NCI-H748 treated with DMSO at 0.1 percent for 48 hours (cell line): ENCODE measurements around the gene SNAP47.

ENCODE experiments used
- DNase-seq: peaks from one replicate; lab custom pipeline; 2025; lab: John Stamatoyannopoulos, UW

The SNAP47 gene

DNA sequence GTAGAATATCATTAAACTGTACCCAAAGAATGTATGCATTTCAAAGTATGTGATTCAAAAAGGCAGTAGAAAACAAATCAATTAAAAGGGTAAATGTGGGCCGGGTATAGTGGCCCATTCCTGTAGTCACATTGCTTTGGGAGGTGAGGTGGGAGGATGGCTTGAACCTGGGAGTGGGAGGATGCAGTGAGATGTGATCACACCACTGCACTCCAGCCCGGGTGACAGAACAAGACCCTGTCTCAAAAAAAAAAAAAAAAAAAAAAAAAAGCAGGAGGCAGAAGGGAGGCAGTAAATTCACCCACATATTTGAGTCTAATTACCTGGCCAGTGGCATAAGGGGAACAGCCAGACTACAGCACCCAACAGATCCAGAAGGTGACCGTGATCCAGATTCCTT is 62.4 kb downstream of the SNAP47 start:
- no peak for DNase-seq

DNA sequence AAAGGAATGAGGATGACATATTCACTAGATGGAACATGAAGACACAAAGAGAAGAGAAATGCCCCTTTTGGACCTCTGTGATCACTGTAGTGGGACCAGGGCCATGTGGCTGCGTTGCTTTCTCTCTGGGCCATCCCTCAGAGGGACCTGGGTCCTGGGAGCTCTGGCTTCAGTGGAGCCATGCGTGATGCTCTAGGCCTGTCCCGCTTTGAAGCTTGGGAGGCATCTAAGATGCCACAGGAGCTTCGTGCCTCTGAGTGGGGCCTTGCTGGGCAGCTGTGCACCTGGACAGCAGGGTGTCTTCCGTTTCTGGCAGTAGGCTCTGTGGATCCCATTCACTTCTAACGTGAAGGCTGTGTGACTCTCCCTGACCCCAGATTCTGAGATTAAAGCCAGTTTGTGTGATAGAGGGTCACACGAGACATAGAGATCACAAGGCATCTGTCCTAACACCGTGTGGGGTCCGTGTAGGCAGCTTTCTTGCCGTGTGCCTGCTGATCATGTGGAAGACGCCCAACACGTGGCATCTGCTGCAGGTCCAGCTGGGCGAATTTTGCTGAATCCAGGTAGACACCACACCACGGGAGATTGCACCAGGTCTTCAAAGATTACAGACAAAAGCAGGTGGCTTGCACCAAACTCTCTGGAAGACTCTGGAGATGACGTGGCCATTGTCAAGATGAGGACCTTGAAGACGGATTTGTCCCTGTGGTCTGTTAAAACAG is 63.0 kb downstream of the SNAP47 start:
- no peak for DNase-seq

DNA sequence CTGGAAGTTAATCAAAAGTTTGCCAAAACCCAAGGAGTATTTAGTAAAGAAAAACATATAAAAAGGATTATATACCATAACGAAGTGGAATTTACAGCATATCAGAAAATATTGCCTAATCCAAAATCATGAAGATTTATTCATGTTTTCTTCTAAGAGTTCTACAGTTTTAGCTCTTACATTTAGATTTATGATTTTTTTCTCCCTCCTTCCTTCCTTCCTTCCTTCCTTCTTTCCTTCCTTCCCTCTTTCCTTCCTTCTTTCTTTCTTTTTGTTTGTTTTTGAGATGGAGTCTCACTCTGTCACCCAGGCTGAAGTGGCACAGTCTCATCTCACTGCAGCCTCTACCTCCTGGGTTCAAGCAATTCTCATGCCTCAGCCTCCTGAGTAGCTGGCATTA is 64.5 kb downstream of the SNAP47 start:
- DNase-seq = no peak

- DNase-seq = no peak
Observed at GRCh38 chr1:227803933-227804332, 68.7 kb downstream of the SNAP47 start.

DNA sequence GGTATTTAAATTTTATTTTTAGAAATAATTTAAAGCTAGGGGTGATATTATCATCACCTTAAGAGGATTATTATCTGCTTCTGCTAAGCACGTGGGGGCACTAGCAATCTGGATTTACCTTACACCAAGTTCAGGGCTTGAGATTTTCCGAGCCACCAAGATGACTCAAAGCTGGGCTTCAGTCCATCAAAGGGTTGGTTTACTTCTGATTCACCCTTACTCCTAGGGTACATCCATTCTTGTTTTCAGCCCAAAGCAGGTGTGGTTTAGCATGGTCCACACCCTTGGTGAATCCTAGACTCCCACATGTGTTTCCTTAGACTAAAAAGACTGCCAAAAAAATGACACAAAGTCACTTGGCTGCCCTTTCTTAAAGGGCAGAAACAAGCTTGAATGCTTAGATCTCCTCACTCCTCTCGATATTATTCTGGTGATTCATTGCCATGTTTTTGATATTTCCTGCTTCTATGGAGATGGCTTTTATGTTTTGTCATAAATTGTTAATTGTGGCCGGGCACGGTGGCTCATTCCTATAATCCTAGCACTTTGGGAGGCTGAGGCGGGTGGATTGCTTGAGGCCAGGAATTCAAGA is 70.5 kb downstream of the SNAP47 start:
- no peak for DNase-seq

GRCh38 chr1:227808566-227808965 is 73.3 kb downstream of the SNAP47 start:
- no peak for DNase-seq

DNA sequence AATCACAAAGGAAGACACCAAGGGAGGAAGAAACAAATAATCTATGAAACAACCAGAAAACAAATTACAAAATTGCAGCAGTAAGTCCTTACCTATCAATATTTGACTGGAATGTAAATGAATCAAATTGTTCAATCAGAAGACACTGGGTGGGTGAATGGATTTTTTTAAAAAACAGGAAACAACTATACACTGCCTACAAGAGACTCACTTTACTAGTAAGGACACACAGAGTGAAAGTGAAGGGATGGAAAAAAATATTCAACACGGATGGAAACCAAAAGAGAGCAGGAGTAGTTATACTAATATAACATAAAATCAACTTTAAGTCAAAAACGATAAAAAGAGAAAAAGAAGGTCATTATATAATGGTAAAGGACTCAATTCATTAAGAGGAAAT is 73.8 kb downstream of the SNAP47 start:
- no peak for DNase-seq

- no peak for DNase-seq
Observed at GRCh38 chr1:227813962-227814361, 78.7 kb downstream of the SNAP47 start.

- no peak for DNase-seq
Observed at GRCh38 chr1:227815468-227816409, 80.5 kb downstream of the SNAP47 start, which contains the start of gene PRSS38. Gene PRSS38, plus strand, starts transcription at chr1:227815675. Its CDS starts 42 bp downstream, at chr1:227815717.

- no peak for DNase-seq
Observed at GRCh38 chr1:227816750-227817446, 81.7 kb downstream of the SNAP47 start.

DNA sequence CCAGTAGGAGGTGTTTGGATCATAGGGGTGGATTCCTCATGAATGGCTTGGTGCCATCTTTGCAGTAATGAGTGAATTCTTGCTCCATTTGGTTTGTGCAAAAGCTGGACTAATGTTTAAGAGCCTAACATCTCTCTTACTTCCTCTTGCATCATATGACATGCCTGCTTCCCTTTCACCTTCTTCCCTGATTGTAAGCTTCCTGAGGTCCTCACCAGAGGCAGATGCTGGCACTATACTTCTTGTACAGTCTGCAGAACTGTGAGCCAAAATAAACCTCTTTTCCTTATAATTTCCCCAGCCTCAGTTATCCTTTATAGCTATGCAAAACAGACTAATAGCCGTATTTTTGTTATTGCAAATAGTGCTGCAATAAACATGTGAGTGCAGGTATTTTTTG is 88.3 kb downstream of the SNAP47 start:
- DNase-seq = no peak

GRCh38 chr1:227824204-227824603 is 89.0 kb downstream of the SNAP47 start:
- no peak for DNase-seq

DNA sequence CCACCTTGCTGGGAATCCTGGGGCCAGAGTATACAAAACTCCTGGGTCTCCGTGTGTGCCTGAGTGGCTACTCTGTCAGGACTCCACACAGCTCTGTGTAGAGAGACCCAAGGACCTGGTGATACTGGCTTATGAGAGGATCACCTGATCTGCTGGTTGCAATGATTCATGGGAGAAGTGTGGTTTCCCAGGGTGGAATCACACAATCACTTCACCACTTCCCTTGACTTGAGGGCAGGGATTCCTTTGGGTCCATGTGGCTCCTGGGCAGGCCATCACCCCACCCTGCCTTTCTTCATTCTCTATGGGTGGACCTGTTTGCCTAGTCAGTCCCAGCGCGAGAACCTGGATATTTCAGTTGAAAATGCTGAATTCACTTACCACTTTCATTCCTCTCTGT is 93.6 kb downstream of the SNAP47 start:
- no peak for DNase-seq
